GM12864 (cell line): ENCODE measurements around the gene NR5A2.

Source experiments
- DNase-seq: peaks from one replicate; pipeline ENCODE4 v3.0.0-alpha.2; 2011; ENCODE audit warnings: low read depth
- H3K4me3 ChIP-seq: 2 replicates; pipeline ENCODE4 v1.5.1; 2011; ENCODE audit warnings: mild to moderate bottlenecking, low read depth, low read length, control low read depth
- TF ChIP-seq, protein P1 (sequence below): IDR thresholded peaks from 2 replicates; pipeline ENCODE4 v1.5.1; 2011; ENCODE audit warnings: low read depth, mild to moderate bottlenecking, moderate library complexity, low read length, control low read depth, inconsistent platforms; ENCODE audit errors: missing control alignments

NR5A2 gene

DNA sequence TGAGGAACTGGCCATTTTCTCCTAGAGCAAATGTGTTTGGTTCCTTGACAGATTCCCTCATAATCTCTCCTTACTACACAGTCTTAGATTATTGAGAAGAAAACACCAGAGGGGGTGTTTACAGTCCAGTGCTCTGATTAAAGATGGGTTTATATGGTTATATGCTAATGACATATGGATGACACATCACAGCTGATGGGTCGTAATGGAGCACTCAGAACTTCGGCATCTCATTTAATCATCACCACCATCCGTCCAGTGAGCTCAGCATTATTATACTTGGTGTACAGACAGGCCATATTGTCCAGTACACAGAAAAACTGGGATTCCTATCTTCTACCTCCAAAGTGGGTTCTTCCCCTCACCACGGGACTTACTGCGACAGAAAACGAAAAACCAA is 22.3 kb upstream of the NR5A2 start:
- TF ChIP-seq, protein P1, sequence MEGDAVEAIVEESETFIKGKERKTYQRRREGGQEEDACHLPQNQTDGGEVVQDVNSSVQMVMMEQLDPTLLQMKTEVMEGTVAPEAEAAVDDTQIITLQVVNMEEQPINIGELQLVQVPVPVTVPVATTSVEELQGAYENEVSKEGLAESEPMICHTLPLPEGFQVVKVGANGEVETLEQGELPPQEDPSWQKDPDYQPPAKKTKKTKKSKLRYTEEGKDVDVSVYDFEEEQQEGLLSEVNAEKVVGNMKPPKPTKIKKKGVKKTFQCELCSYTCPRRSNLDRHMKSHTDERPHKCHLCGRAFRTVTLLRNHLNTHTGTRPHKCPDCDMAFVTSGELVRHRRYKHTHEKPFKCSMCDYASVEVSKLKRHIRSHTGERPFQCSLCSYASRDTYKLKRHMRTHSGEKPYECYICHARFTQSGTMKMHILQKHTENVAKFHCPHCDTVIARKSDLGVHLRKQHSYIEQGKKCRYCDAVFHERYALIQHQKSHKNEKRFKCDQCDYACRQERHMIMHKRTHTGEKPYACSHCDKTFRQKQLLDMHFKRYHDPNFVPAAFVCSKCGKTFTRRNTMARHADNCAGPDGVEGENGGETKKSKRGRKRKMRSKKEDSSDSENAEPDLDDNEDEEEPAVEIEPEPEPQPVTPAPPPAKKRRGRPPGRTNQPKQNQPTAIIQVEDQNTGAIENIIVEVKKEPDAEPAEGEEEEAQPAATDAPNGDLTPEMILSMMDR, result no peak
- no peak overlapping the region for H3K4me3 ChIP-seq
- no peak for DNase-seq

DNA sequence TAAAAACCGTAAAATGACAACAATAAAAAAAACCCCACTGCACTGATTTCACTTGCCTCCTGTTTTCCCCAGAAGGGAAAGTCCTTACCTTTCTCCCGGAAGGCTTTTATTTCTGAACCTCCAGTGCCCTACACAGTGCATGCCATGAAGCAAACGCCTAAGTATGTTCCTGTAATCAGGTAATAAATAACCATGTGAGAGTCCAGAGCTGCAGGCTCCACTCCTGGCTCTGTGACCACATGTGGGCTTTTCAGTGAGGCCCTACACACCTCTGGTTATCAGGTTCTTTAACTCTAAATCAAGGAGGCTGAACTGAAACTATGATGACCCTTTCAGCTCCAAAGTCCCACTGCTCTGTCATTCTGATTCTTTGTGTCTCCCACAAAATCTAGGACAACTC is 20.8 kb upstream of the NR5A2 start:
- no peak for DNase-seq
- no peak overlapping the region for H3K4me3 ChIP-seq
- TF ChIP-seq, protein P1, result no peak

DNA sequence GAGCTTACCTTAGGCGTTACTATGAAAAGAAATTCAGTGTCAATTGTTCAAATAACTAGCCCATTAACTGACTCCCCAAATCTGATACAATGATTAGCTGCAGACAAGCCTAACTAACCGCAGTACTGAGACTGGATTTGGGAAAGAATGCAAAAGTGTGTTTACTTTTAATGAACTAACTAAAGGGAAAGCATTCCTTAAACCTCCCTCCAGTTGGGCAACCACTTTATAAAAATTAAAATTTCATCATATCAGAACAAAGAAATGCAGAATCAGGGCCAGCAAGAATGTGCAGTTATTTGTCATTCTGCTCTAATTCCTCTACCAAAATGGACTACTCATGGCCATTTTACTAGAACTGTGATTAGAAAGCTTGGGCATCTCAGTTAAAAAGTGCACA is 11.7 kb upstream of the NR5A2 start:
- H3K4me3 ChIP-seq, result no peak overlapping the region
- DNase-seq, result no peak
- TF ChIP-seq, protein P1, result no peak

DNA sequence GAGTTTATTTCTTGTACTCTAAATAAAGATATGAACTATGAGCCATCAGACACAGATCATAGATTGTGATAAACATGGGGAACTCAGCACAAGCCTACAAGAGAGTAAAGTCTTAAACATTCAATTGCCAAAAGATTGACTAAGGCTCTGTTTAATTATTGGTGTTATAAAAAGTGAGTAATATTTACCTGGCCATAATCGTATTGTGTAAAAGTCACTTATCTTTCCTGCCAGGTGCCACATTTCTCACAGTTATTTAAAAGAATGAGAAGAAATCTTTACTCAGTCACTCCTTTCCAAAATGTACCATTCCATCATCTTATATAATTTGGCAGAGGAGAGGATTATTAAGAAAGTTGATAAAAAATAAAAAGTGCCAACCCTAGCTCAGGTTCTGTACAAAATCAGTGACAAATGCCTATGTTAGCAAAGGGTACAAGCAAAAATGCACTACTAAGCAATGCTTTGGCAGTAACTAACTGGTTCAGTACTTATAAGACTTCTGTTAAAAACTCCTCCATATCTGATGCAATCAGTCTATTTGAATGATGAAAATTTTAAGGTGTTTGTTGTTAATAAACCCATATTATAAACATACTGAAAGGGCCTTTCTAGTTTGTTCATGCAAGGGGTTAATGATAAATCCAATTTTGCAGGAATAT is 5.8 kb upstream of the NR5A2 start:
- TF ChIP-seq, protein P1, result no peak
- DNase-seq, result no peak
- H3K4me3 ChIP-seq, result no peak overlapping the region

DNA sequence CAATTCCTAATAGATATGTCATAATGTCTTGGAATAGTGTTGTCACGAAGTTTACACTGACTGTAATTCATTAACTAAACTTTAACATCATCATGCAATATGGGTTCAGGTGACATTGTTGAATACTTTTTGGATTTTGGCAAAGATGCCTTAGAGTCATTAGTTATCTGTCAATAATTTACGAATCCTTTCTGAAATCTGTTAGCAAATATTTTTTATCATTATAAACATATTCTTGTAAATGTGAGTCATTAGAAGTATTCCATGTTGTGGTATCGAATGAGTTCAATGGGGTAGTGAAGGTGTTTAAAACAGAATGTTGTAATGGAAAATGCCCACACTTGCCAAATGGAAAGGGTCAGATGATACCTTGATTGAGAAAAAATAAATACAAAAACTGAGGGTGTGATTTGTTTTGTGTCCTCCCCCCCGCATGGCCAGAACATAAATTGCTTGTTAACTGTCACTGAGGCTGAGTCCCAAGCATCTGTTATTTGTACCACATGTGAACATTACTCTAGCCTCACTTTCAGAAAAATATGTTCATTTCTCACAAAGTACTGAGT is 5.2 kb upstream of the NR5A2 start:
- DNase-seq, result no peak

DNA sequence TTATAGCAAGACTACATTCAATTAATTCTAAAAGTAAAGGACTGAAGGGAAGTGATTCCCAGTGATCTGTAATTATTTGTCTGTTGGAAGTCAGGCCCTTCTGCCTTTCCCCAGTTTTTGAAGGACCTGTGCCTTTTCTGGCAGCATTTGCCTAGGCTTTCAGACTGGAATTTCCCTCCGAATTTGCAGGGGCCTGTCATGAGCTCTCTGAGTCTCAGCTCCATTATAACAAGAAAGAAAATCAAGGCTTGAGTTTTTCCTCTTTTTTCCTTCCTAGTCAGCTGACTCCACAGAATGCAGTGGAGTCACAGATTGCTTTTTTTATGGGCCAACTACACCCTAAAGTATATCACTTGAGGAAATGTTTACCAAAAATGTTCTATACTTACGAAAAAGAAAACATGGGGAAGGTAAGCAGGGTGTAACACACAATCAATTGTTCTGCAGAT is 1.1 kb downstream of the NR5A2 start:
- H3K4me3 ChIP-seq, result peak overlapping the region; percentile 25; the same call in 1 of the 2 replicates
- TF ChIP-seq, protein P1, result no peak
- no peak for DNase-seq

More for the DNA sequence above, 5.2 kb upstream of the NR5A2 start:
- TF ChIP-seq, protein P1, result no peak
- H3K4me3 ChIP-seq, result no peak overlapping the region

DNA sequence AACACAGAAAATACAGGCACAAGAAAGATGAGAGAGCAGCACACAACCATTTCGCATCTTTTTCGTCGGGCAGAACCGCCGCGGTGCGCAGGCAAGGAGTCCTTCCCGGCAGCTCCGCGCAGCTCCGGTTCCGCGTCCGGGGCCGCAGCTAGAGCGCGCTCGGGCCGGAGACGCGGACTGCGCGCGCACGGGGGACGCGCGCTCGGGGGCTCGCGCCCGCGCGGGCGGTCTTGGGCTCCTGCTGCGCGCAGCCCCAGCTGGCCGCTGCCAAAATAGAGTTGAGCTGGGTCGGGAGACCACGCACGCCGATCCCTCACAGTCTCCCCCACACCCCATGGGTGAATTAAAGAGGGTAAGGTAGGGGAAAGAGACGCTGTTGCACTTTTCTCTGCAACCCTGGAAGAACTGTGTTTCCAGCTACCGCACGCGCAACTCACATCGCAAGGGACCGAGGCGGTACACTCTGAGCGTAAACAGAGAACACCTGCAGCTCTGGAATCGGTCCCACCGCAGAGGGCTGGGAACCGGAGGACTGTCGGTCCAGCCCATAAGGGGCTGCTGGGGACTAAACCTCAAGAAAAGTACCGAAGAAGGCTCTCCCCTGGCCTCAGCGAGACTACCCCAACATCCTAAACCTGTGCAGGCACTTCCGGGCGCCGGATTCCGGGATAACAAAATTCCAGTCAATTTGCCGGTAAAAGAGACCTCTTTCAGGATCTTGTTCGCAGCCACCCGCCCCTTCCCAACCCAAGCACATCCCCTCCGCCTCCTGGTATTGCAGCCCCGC is 1.7 kb downstream of the NR5A2 start:
- DNase-seq, result no peak
- peak overlapping the region; percentile 25 for H3K4me3 ChIP-seq
- TF ChIP-seq, protein P1, result no peak
